Caki2 (cell line): ENCODE measurements around the gene FAM53B. TPM values are rescaled to one million over a fixed set of nuclear protein-coding genes. Genes with fewer than 3 reads are reported as not detected.

Experiments
- DNase-seq: peaks from one replicate; pipeline ENCODE4 v3.0.0-alpha.2; 2015; ENCODE audit warnings: low read depth
- in situ Hi-C: cut with HindIII; loops from 2 replicates; pipeline ENCODE4 v1.10.0; 2016; ENCODE audit warnings: low sequenced_read_pairs, low pct_unique_long_range_greater_than_20kb, mixed read lengths
- total RNA-seq: library from RNA; depleted of rRNA; stranded (reverse); fragments of >200 nt; shearing (Covaris generic); gene quantifications from 2 replicates; pipeline ENCODE4 v1.2.3, GENCODE V29; 2014; ENCODE audit warnings: low replicate concordance

Gene FAM53B
- total RNA-seq, 1 experiment from 2014 or later: 10.5 TPM

- in situ Hi-C loops: no loop called here
These were observed 1.1 kb upstream of the FAM53B start for GRCh38 chr10:124745252-124745651.

GRCh38 chr10:124743191-124744101 is 732 bp downstream of the FAM53B start:
- in situ Hi-C loops: no loop called here
- peak; percentile 40 for DNase-seq

More at GRCh38 chr10:124745252-124745651, 1.1 kb upstream of the FAM53B start:
- DNase-seq: no peak

GRCh38 chr10:124742413-124743190 is 1.6 kb downstream of the FAM53B start:
- in situ Hi-C loops: no loop called here

GRCh38 chr10:124741922-124742412 is 2.2 kb downstream of the FAM53B start:
- DNase-seq: no peak
- in situ Hi-C loops: no loop called here

More at GRCh38 chr10:124742413-124743190, 1.6 kb downstream of the FAM53B start:
- no peak for DNase-seq

- in situ Hi-C loops: no loop called here
- DNase-seq: peak; percentile 67
These were observed 2.8 kb downstream of the FAM53B start for GRCh38 chr10:124741281-124741921.

GRCh38 chr10:124740369-124741280 is 3.6 kb downstream of the FAM53B start:
- DNase-seq: no peak
- in situ Hi-C loops: no loop called here

GRCh38 chr10:124739986-124740368 is 4.2 kb downstream of the FAM53B start:
- DNase-seq: no peak
- in situ Hi-C loops: no loop called here

- no peak for DNase-seq
- in situ Hi-C loops: no loop called here
These were observed 4.9 kb downstream of the FAM53B start for GRCh38 chr10:124739119-124739921.

- no peak for DNase-seq
- in situ Hi-C loops: no loop called here
These were observed 5.7 kb downstream of the FAM53B start for GRCh38 chr10:124738441-124738840.

- no peak for DNase-seq
- in situ Hi-C loops: no loop called here
These were observed 6.5 kb downstream of the FAM53B start for GRCh38 chr10:124737708-124738107.

- in situ Hi-C loops: no loop called here
- DNase-seq: no peak
These were observed 7.0 kb downstream of the FAM53B start for GRCh38 chr10:124737221-124737620.

GRCh38 chr10:124736491-124737136 is 7.6 kb downstream of the FAM53B start:
- in situ Hi-C loops: no loop called here
- DNase-seq: peak; percentile 85

- in situ Hi-C loops: no loop called here
These were observed 8.5 kb downstream of the FAM53B start for GRCh38 chr10:124735491-124736286.

GRCh38 chr10:124734311-124735166 is 9.6 kb downstream of the FAM53B start:
- in situ Hi-C loops: no loop called here
- DNase-seq: no peak

More at GRCh38 chr10:124735491-124736286, 8.5 kb downstream of the FAM53B start:
- no peak for DNase-seq
